Fibroblast of the aortic adventitia (primary cell): ENCODE data around the gene PEG3. TPM values are rescaled to one million over a fixed set of nuclear protein-coding genes. Genes with fewer than 3 reads are reported as not detected.
"Not testable (repeated sequence)": the region's sequence is repeated elsewhere in the genome, so short reads cannot be mapped to it uniquely, and the experiment has no call there.

Experiments
- DNase-seq: peaks from one replicate; pipeline ENCODE4 v3.0.0-alpha.2; 2010; ENCODE audit warnings: low read depth
- H3K4me3 ChIP-seq: 2 replicates; pipeline ENCODE4 v1.5.1; 2011; ENCODE audit warnings: low read depth, mild to moderate bottlenecking, control low read depth, low read length, moderate library complexity
- CTCF ChIP-seq: IDR thresholded peaks from 2 replicates; pipeline ENCODE4 v1.5.1; 2011; ENCODE audit warnings: mild to moderate bottlenecking, low read length, control low read depth, inconsistent platforms; ENCODE audit not compliant: insufficient read depth
- total RNA-seq: library from RNA; depleted of rRNA; stranded (reverse); fragments of >200 nt; gene quantifications from 2 replicates; pipeline ENCODE4 v1.2.3, GENCODE V29; 2012; ENCODE audit warnings: low replicate concordance

The PEG3 gene
- total RNA-seq, 1 donor = 0.18 TPM

GRCh38 chr19:56874530-56874929 lies 34.0 kb upstream of the PEG3 start:
- DNase-seq = no peak
- TF ChIP-seq CTCF = no peak
- no peak overlapping the region for H3K4me3 ChIP-seq

- no peak for DNase-seq
- no peak for TF ChIP-seq CTCF
- no peak overlapping the region for H3K4me3 ChIP-seq
These were observed 33.0 kb upstream of the PEG3 start for GRCh38 chr19:56873493-56873892.

GRCh38 chr19:56869886-56870285 lies 29.4 kb upstream of the PEG3 start:
- no peak for DNase-seq
- TF ChIP-seq CTCF = no peak
- H3K4me3 ChIP-seq = no peak overlapping the region

GRCh38 chr19:56868446-56868845 lies 27.9 kb upstream of the PEG3 start:
- DNase-seq = no peak

DNA sequence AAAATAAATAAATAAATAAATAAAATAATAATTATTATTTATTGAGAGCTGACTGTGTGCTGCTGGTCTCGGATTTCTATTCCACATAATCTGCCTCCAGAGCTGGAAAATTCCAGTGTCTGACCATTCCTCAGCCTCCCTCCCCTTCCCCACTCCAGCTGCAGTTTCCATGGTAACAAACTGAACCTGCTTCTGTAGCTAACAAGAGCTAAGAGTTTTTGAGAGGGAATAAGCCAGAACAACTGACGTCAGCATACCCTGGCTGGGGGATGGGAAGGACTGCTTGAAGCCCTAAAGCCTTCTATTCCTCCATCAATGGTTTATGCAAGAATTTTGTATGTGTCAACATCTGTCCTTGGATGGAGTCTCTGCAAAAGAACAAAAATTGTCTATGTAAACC lies 26.0 kb upstream of the PEG3 start:
- DNase-seq = no peak
- no peak overlapping the region for H3K4me3 ChIP-seq
- no peak for TF ChIP-seq CTCF

More at GRCh38 chr19:56868446-56868845, 27.9 kb upstream of the PEG3 start:
- no peak overlapping the region for H3K4me3 ChIP-seq
- no peak for TF ChIP-seq CTCF

DNA sequence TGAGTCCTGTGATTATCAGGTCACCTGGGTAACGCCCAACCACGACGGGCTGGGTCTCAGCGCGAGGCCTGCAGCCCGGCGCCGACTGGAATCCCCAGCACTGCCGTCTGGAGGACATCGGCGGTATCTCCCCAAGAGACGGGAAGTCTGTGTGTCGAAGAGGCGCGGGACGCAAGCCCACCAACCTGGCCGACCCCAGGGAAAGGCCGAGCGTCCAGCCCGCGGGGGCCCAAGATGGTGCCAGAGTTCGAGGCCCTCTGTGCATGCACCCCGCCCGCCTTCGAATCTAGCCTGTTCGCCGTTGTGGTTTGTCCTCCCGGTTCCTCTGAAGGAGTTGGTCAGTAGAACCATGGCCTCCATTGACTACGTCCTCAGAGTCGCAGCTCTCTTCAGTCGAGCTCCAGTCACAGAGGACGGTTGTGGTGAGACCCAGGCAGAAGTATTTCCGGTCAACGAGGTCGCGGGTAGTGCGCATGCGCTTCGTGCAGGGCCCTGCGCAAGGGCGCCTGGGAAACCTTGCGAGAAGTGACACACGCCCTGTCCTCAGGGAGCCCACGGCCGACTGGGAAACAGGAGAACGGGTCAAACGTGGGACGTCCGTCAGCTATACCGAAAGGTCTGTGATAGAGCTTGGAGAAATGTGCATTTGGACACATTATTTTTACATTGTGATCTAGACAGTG lies 24.1 kb upstream of the PEG3 start:
- no peak for DNase-seq
- no peak for TF ChIP-seq CTCF

DNA sequence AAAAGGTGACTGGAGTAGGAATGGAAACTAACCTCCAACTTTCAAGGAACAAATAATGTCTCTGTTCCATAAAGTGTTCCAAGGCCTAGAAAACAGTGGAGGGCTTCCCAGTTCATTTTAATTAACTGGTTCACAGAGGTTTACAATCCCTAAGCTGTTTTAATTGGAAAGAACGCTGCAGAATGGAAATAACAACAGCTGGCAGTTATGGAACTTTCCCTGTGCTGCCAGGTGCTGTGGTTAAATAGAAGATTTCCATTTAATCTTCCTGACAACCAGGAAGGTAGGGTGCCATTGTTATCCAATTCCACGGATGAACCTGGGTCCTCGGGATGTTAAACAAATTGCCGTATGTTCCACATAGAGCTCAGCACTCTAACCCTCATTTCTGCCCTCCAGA lies 22.2 kb upstream of the PEG3 start:
- DNase-seq = no peak
- TF ChIP-seq CTCF = no peak
- no peak overlapping the region for H3K4me3 ChIP-seq

More for the DNA sequence above, 24.1 kb upstream of the PEG3 start:
- H3K4me3 ChIP-seq = no peak overlapping the region

DNA sequence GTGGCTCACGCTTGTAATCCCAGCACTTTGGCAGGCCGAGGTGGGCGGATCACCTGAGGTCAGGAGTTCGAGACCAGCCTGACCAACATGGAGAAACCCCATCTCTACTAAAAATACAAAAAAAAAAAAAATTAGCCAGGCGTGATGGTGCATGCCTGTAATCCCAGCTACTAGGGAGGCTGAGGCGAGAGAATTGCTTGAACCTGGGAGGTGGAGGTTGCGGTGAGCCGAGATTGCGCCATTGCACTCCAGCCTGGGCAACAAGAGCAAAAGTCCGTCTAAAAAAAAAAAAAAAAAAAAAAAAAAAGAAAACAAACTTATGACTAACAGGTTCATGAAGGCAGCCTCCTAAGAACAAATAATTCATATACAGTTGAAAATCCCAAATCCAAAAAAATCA lies 19.9 kb upstream of the PEG3 start:
- H3K4me3 ChIP-seq, DNase-seq: not testable (repeated sequence)
